GM23248 (cell line): ENCODE measurements around the gene SPAG4. TPM values are rescaled to one million over a fixed set of nuclear protein-coding genes. Genes with fewer than 3 reads are reported as not detected.

Source experiments
- DNase-seq: peaks from one replicate; pipeline ENCODE4 v3.0.0-alpha.2; 2015
- H2AFZ ChIP-seq: fragments of 200-600 bp; sonication (generic); 2 replicates; pipeline ENCODE4 v1.6.1; 2016; ENCODE audit warnings: antibody characterized with exemption
- H3F3A ChIP-seq: fragments of 200-600 bp; sonication (generic); 2 replicates; pipeline ENCODE4 v1.6.1; 2016; ENCODE audit warnings: mild to moderate bottlenecking, antibody characterized with exemption, mixed run types; ENCODE audit not compliant: insufficient read depth
- H3K27ac ChIP-seq: fragments of 200-600 bp; sonication (generic); 2 replicates; pipeline ENCODE4 v1.5.1; 2016; ENCODE audit warnings: mild to moderate bottlenecking
- H3K27me3 ChIP-seq: fragments of 200-600 bp; sonication (generic); replicated peaks from 2 replicates; pipeline ENCODE4 v1.6.1; 2016; ENCODE audit warnings: mild to moderate bottlenecking; ENCODE audit not compliant: insufficient read depth
- H3K36me3 ChIP-seq: fragments of 200-600 bp; sonication (generic); 2 replicates; pipeline ENCODE4 v1.6.1; 2016; ENCODE audit warnings: low read depth, mild to moderate bottlenecking
- H3K4me1 ChIP-seq: fragments of 200-600 bp; sonication (generic); 2 replicates; pipeline ENCODE4 v1.6.1; 2016; ENCODE audit warnings: mild to moderate bottlenecking; ENCODE audit not compliant: insufficient read depth
- H3K4me2 ChIP-seq: fragments of 200-600 bp; sonication (generic); one replicate; pipeline ENCODE4 v1.6.1; 2016; ENCODE audit warnings: mild to moderate bottlenecking; ENCODE audit not compliant: unreplicated experiment
- H3K4me3 ChIP-seq: fragments of 200-600 bp; sonication (generic); 2 replicates; pipeline ENCODE4 v1.5.1; 2016; ENCODE audit warnings: mild to moderate bottlenecking
- H3K79me2 ChIP-seq: fragments of 200-600 bp; sonication (generic); 2 replicates; pipeline ENCODE4 v1.6.1; 2016; ENCODE audit warnings: mild to moderate bottlenecking; ENCODE audit not compliant: insufficient read depth
- H3K9ac ChIP-seq: fragments of 200-600 bp; sonication (generic); 2 replicates; pipeline ENCODE4 v1.6.1; 2016; ENCODE audit warnings: mild to moderate bottlenecking
- H3K9me2 ChIP-seq: fragments of 200-600 bp; sonication (generic); 2 replicates; pipeline ENCODE4 v1.6.1; 2016; ENCODE audit warnings: mixed run types, mild to moderate bottlenecking, moderate library complexity; ENCODE audit not compliant: insufficient read depth
- H3K9me3 ChIP-seq: fragments of 200-600 bp; sonication (generic); one replicate; pipeline ENCODE4 v1.6.1; 2017; ENCODE audit warnings: low read depth
- H4K20me1 ChIP-seq: fragments of 200-600 bp; sonication (generic); 2 replicates; pipeline ENCODE4 v1.6.0; 2016; ENCODE audit not compliant: insufficient read depth
- EZH2 ChIP-seq: fragments of 200-600 bp; sonication (generic); IDR thresholded peaks from 2 replicates; pipeline ENCODE4 v1.6.1; 2018; ENCODE audit warnings: antibody characterized with exemption, mild to moderate bottlenecking; ENCODE audit not compliant: insufficient read depth, poor library complexity, severe bottlenecking
- EZH2phosphoT487 ChIP-seq: fragments of 200-600 bp; sonication (generic); IDR thresholded peaks from 2 replicates; pipeline ENCODE4 v1.6.1; 2018; ENCODE audit warnings: antibody characterized with exemption, moderate library complexity, mild to moderate bottlenecking, low read depth; ENCODE audit not compliant: insufficient read depth
- WGBS, 2 experiments: methylation state at CpG; one replicate each; pipeline ENCODE4 v1.1.6; 2015 to 2017; ENCODE audit warnings: low lambda C conversion rate in 2 of 2, low coverage in 1 of 2; ENCODE audit errors: missing lambda C conversion rate in 2 of 2; 5-methylcytosine and 5-hydroxymethylcytosine counted together
- in situ Hi-C: fragments of 300-500 bp; cut with MboI; formaldehyde crosslinking; loops from 2 replicates; pipeline ENCODE4 v1.15.0; 2020
- polyA plus RNA-seq: library from polyadenylated mRNA; unstranded; fragments of >200 nt; fragmentation: Nextera tagmentation; extraction: Ambion mirVana; gene quantifications from 2 replicates; pipeline ENCODE4 v1.2.1, GENCODE V29; 2016
- total RNA-seq: library from RNA; depleted of rRNA; stranded (reverse); fragments of >200 nt; shearing (Covaris generic); gene quantifications from 2 replicates; pipeline ENCODE4 v1.2.3, GENCODE V29; 2014

The SPAG4 gene
- total and polyA plus RNA-seq, 2 experiments from 2014 or later = 14.2 to 17.3 TPM

DNA sequence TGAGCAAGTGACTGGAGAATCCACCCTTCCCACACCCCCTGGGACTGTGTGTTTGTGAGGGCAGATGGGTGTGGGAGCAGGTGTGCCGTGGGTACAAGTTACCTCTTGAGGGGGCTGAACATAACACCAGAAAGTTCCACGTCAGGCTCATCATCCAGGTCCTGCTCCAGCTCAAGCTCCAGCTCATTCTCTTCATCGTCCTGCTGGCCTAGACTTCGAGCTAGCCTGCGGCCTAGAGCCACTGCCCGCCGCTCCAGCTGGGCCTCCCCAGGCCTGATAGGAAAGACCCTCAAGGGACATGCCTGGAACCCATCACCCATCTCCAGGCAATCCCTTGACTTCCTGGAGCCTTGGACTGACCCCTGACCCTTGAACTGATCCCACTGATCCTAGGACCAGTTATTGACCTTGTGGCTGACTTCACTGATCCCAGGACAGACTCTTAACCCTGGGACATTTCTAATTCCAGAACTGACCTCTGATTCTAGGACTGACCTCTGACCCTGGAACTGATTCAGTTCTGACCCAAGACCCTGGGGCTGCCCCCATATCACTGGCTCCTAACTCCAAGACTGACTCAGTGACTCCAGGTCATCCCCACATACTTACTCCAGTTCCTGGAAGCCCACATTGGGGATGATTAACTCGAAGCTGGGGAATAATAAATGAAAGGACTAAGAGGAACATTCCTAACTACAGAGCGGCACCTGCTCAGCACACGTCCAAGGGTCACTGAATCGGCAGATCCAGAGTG lies 11.8 kb upstream of the SPAG4 start:
- in situ Hi-C loops = no loop called here

DNA sequence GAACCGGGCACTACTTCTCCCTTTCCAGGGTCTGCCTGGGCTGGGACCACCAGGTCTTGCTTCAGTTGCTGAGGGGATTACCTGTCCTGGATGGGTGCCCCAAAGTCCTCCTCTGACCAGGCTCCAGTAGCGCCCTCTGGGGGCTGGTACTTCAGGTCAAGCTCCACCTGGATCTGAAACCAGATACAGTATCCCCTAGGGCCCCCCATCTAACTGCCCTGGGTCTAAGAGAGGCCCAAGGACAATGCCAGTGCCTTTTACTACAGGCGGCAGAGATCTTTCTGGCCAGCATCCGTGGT lies 11.2 kb upstream of the SPAG4 start:
- Histone ChIP-seq H3K4me3 (no peak overlapping the region), H3F3A (no peaks in the 10 kb centered on the region), H3K27me3 (peaks cover 6% of the 10 kb centered on the region), H3K27ac (no peak overlapping the region), H4K20me1 (no peaks in the 10 kb centered on the region), H3K9me2 (no peaks in the 10 kb centered on the region), H3K4me2 (no peak overlapping the region), H3K4me1 (peaks cover 5% of the 10 kb centered on the region; the same call in 1 of the 2 replicates), H3K36me3 (no peaks in the 10 kb centered on the region), H2AFZ (no peak overlapping the region), H3K79me2 (no peaks in the 10 kb centered on the region), H3K9me3 (no peaks in the 10 kb centered on the region), H3K9ac (no peak overlapping the region)
- TF ChIP-seq EZH2 (no peak), EZH2phosphoT487 (no peak)
- in situ Hi-C loops = no loop called here
- DNase-seq = peak; percentile 20
- WGBS, 2 experiments = 36 to 41% methylated on average over 4 of the region's 4 CpGs

More for the DNA sequence above, 11.8 kb upstream of the SPAG4 start:
- WGBS, 2 experiments = 85 to 87% methylated on average over 11 of the region's 11 CpGs
- Histone ChIP-seq H3F3A (no peaks in the 10 kb centered on the region), H3K79me2 (no peaks in the 10 kb centered on the region), H2AFZ (no peak overlapping the region), H3K9me3 (no peaks in the 10 kb centered on the region), H4K20me1 (no peaks in the 10 kb centered on the region), H3K4me3 (no peak overlapping the region), H3K9ac (no peak overlapping the region), H3K27me3 (peaks cover 6% of the 10 kb centered on the region), H3K4me2 (no peak overlapping the region), H3K9me2 (no peaks in the 10 kb centered on the region), H3K4me1 (peaks cover 5% of the 10 kb centered on the region; the same call in 1 of the 2 replicates), H3K36me3 (no peaks in the 10 kb centered on the region), H3K27ac (no peak overlapping the region)
- DNase-seq = peak; percentile 17
- TF ChIP-seq EZH2phosphoT487 = no peak
- no peak for TF ChIP-seq EZH2

DNA sequence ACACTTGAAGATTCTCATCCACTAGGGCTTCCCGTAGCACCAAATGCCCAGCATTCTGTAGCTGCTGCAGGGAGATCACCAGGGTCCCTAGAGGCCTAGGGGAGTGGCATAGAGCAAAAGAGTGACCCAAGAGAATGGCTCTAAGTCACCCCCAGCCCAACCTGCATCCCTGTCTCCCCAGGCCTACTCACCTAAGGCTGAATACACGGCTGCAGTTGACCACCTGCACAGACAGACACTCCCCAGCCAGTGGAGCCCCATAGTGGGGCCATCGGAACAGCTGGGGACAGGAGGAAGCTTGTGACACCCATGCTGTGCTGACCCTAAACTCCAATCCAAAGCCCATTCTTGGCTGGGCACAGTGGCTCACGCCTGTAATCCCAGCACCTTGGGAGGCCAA lies 9.5 kb upstream of the SPAG4 start:
- H3K4me2 ChIP-seq = no peak overlapping the region
- TF ChIP-seq EZH2phosphoT487 (no peak), EZH2 (no peak)
- no peaks in the 10 kb centered on the region for H3K9me3 ChIP-seq
- H3K27ac ChIP-seq = no peak overlapping the region
- WGBS, 2 experiments = 77 to 87% methylated on average over 4 of the region's 4 CpGs
- H3K4me1 ChIP-seq = peaks cover 2% of the 10 kb centered on the region; the same call in 1 of the 2 replicates
- no peak for DNase-seq
- peaks cover 1% of the 10 kb centered on the region for H3K27me3 ChIP-seq
- no peaks in the 10 kb centered on the region for H3K36me3 ChIP-seq
- no peaks in the 10 kb centered on the region for H3K9me2 ChIP-seq
- no peaks in the 10 kb centered on the region for H4K20me1 ChIP-seq
- H2AFZ ChIP-seq = no peak overlapping the region
- no peak overlapping the region for H3K4me3 ChIP-seq
- in situ Hi-C loops = no loop called here
- H3K79me2 ChIP-seq = no peaks in the 10 kb centered on the region
- H3F3A ChIP-seq = no peaks in the 10 kb centered on the region
- H3K9ac ChIP-seq = no peak overlapping the region

DNA sequence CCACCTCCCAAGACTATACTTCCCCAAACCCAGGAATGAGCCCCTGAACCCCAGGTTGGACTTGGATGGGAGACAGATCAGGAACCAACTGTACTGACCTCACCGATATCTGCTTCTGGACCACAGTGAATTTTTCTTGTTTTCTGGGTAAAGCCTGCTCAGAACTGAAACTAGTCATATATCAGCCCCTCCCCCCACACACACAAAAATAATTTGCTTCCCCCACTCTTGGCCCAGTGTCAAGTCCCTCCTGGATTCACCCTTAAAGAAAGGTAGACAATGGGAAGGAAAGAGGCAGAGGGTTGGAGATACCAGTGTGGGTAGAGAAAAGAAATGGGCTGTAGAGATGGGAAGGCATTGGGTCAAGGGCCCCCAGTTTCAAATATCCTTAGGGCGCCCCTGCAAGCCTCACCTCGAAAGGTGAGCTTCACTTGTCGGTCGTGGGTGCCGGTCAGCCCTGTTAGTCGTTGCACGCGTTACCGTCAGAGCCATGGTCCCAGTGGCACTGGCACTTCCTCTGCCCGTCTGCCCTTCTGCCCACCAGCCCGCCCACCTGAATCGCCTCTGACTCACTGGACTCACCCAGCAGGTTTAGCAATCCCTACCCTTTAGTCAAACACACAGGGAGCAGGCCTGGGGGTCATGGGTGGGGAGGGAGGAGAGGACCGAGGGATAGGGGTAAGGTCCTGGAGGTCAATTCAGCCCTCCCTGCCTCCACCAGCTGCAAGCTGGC lies 8.5 kb upstream of the SPAG4 start:
- Histone ChIP-seq H3K79me2 (no peaks in the 10 kb centered on the region), H3K9me2 (no peaks in the 10 kb centered on the region), H3K9ac (no peak overlapping the region), H2AFZ (no peak overlapping the region), H3F3A (no peaks in the 10 kb centered on the region), H3K4me3 (no peak overlapping the region), H3K9me3 (no peaks in the 10 kb centered on the region), H3K4me2 (no peak overlapping the region), H3K27me3 (no peaks in the 10 kb centered on the region; the same call in 1 of the 2 replicates), H3K4me1 (no peaks in the 10 kb centered on the region), H3K36me3 (no peaks in the 10 kb centered on the region), H3K27ac (no peak overlapping the region), H4K20me1 (no peaks in the 10 kb centered on the region)
- no peak for TF ChIP-seq EZH2phosphoT487
- TF ChIP-seq EZH2 = no peak
- in situ Hi-C loops = no loop called here
- peak; percentile 24 for DNase-seq
- 68% methylated on average over 13 to 14 of the region's 14 CpGs for WGBS, 2 experiments
